ENCODE results near the gene SFT2D2.
"Not testable (repeated sequence)": the region's sequence is repeated elsewhere in the genome, so short reads cannot be mapped to it uniquely, and the experiment has no call there.

SFT2D2 gene

DNA sequence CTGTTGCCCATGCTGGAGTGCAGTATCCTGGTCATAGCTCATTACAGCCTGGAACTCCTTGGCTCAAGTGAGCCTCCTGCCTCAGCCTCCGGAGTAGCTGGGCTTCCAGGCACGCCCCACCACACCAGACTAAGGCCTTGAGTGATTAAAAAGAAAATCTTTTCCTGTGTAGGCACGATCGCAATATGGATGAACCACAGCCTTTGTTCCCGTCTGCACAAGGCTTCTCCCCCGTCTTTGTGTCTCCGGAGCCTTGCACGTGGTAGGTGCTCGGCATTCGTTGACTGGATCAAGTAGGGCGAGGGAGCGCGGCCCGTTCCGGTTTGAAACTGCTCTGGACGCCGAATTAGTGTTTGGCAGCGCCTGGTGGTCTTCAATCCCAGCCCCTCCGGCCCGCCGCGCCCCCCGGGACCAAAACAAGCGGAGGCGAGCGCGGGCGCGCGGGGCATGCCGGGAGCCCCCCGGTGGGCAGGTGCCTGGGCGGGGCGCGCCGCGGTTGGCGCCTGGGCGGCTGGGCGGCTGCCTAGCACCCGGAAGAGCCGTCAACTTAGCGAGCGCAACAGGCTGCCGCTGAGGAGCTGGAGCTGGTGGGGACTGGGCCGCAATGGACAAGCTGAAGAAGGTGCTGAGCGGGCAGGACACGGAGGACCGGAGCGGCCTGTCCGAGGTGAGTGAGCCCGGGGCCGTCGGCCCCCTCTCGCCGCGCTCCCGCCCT is at the start of gene SFT2D2:
TSS of gene SFT2D2 (plus strand) at position 529 of the 715 bp plus-strand sequence. CDS start at position 605, 76 bp downstream.
- DNase-seq: peak; percentile 81

DNA sequence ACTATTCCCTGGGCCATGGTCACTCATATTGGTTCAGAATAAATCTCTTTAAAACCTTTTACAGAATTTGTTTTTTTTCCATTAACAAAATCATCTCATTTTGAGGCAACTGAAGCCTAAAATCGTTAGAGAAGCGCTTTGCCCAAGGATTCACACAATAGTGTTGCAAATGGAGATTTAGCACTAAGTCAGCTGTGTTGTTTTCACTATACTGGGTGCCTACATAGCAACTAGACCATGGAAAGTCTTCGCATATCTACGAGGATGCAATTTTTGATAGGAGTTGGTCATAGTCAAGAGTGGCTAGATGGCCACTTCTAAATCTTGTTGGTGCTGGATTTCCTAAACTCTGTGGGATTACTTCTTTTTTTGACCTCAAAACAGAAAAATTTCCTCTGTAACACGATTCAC is 47.6 kb upstream of the SFT2D2 start:
- DNase-seq: no peak

DNA sequence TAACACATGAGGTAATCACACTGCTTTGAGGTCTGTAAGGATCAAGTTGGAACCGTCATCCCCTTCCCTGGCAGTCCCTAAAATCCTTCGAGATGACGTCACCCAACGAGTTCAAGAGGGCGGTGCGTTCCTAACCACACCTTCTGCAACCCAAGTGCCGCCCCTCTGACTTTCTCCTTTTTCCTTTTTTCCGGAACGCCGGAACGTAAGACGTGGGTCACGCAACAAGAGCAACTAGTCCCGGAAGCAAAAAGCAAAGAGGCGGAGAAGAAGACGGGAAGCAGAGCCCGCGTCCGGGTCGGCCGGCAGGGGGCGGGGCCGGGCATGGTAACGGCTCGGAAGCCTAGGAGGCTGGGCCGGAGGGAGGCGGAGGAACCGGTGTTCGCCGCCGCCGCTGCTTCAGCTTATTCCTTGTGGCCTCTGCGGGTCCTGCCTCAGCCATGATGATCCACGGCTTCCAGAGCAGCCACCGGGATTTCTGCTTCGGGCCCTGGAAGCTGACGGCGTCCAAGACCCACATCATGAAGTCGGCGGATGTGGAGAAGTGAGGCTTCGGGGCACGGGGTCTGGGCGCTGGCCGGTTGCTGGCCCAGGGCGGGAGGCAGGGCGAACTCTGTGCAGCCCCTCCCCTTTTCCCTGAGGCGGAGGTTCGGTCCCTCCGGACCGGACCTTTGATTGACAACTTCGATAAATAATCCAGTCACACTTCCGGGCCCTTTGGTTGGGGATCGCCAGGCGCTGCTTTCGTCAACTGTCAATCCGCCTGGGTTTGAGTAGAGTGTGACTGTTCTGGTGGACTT is 47.0 kb upstream of the SFT2D2 start, which contains the start of gene TIPRL:
TSS of gene TIPRL (plus strand) at position 325 of the 800 bp plus-strand sequence. CDS start at position 441, 116 bp downstream.
- DNase-seq: peak; percentile 99

DNA sequence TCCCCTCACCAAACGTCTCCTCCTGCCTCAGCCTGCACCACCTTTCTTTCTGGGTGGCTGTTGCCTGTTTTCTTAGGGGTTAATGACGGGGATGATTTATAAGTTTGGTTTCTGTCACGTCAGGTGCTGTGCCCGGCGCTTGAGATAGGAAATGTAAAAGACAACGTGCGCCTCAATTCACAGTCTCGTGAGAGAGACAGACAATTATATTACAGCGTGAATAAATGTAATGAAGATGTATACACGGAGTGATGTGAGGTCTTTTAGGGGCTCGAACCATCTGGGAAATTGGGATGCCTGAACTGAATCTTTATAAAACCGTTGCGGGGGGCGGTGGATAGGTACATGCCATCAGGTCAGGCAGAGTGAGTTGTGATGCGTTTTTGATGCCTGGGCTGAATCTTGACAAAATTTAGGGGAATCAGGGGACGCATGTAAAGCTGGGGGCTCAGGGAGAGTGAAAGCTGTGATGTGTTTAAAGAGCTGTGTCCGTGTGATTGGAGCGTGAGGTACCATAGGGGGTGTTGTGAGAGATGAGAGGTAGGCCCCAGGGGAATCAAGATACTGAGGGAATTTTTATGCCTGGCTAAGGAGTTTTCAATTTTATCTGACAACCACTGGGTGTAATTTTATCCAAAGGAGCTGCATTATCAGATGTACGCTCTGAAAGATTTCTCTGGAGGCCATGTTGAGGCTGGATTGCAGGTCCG is 46.2 kb upstream of the SFT2D2 start:
- no peak for DNase-seq

DNA sequence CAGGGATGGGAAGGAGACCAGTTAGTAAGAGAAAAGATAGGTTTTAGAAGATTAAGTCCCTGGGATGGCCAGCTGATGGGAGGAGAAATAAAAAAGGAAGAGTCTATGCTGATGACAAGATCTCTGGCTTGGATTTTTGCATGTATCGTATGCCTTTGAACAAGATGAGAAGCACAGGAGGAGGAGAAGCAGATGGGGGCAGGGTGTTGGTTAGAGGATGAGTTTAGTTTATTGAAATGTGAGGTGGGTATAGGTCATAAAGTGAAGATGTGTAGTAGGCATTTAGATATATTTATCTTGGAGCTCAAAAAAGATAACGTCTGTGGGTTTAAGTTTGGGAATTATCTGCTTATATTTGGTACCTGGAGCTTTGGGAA is 45.7 kb upstream of the SFT2D2 start:
- no peak for DNase-seq

DNA sequence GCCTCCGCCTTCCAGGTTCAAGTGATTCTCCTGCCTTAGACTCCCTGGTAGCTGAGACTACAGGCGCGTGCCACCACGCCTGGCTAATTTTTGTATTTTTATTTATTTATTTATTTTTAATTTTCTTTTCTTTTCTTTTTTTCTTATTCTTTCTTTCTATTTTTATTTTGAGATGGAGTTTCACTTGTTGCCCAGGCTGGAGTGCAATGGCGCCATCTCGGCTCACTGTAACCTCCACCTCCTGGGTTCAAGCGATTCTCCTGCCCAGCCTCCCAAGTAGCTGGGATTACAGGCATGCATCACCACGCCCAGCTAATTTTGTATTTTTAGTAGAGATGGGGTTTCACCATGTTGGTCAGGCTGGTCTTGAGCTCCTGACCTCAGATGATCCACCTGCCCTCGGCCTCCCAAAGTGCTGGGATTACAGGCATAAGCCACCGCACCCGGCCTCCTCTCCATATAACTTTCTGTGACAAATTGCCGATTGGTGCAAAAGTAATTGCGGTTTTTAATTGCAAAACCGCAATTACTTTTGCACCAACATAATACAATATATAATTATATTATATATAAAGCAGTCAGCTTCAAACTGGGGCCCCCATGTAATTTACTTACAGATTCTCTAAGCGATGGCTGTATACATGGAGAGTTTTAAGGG is 44.6 kb upstream of the SFT2D2 start:
- not testable (repeated sequence) for DNase-seq

DNA sequence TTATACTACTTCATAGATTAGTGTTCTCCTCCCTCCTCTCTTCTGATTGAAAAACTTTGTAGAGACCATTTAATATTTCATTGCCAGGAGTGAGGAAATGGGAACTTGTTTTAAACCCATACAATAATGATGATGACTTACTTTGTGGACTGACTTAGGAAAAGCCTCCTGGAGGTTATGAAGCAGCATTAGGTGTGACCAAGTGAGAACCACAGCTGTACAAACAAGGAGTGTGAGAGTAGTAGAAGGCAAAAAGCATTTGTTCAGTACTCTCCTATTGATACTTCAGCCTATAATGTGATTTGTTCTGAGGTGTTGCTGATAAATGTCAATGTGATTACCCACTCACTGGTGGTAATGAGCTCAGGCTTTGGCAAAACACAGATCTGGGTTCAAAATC is 38.6 kb upstream of the SFT2D2 start:
- DNase-seq: no peak

DNA sequence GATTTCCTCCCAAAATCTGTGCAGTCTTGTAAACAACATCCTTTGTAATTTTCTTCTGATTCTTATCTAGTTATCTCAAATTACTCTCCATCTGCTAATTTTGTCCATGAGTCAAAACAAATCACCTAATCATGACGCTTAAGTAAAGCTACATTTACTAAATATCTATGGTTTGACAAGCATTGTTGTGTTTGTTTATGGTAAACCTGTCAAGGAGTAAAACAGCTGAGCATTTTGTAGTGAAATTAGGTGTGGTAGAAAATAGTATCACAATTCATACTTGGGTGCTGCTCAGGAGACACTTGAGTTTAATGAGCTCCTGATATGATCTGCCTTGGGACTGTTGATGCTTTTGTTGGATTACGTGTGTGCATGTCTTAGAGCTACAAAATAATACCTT is 35.4 kb upstream of the SFT2D2 start:
- DNase-seq: no peak

DNA sequence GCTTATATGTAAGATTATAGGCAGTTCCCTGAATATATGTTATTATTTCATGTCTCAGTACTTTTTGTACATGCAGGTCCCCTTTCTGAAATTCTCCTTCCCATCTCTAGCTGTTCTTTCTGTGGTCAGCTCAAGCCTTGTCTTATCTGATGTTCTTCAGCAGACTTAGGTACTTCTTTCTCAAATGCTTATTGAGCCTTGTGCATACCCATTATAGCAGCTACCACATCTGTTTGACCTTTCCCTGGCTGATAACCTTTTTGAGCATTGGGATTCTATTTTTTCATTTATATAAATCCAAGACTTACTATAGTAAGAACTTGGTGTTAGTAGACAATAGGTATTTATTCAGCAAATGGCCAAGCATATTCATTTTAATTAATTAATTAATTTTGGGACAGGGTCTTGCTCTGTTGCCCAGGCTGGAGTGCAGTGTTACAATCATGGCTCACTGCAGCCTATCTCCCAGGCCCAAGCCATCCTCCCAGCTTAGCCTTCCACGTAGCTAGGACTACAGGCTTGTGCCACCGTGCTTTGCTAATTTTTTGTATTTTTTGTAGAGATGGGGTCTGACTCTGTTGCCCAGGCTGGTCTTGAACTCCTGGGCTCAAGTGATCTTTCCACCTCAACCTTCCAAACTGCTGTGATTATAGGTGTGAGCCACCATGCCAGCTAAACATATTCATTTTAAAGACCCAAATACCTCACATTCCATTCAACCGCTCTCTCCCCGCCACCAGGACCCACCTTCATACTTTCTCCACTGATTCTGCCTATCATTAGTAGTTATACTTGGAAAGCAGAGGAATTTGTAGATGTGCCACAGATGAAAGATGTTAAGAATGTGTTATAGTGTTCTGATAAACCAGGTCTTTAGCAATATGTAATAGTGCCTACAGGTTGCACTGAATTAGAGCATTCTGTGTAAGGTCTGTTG is 30.3 kb upstream of the SFT2D2 start:
- no peak for DNase-seq

DNA sequence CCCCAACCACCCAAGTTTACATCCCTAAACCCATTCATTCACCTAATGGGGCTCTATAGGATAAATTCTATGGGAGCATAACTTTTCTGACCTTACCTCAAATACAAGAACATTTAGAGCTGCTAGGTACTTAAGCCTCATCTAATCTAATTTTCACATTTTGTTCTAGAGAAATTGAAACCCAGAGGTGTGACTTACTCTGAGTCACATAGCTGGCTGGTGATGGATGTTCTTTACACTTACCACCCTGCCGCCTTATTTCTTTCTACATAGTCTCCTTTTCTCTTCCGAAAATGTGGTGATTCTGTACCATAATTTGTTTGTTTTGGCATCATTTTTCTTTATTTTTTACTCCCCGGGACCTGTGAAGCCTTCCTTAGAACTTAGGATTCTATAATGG is 26.7 kb upstream of the SFT2D2 start:
- DNase-seq: no peak

DNA sequence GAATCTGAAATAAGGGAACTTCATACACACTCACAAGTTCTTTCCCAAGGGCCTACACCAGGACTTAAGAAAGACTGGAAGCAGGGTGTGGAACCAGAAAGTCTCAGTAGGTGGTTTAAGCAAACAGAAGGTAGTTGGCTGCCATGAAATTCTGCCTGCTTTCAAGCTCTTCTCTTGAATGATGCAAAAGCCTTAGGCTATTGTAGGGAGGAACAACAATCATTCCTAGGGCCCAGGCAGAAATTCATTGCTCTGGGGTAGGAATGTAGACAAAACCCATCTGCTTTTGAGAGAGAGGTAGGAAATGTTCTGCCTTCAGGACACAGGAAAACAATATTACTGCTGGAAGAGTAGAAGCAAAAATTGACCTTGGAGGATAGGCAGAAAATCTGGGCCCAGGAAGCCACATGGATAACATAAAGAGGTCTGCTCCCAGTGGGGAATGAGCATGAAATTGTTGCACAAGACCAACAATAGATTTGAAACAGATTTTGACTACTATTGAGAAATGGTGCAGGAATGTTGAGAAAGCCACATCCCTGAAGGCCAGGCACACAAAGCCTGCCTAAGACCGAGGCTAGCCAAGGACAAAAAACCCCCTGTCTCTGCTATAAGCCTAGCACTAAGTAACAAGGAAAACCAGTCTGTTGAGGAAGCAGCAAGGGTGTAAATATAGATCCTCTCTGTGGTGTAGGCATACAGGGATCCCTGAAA is 22.7 kb upstream of the SFT2D2 start:
- no peak for DNase-seq

DNA sequence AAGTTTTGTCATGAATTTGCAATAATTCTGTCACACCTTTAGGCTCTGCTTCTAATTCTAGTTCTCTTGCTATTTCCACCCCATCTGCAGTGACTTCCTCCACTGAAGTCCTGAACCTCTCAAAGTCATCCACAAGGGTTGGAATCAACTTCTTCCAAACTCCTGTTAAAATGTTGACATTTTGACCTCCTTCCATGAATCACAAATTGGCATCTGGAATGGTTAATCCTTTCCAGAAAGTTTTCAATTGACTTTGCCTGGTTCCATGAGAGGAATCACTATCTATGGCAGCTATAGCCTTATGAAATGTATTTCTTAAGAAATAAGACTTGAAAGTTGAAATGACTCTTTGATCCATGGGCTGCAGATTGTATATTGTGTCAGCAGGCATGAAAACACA is 19.7 kb upstream of the SFT2D2 start:
- no peak for DNase-seq

DNA sequence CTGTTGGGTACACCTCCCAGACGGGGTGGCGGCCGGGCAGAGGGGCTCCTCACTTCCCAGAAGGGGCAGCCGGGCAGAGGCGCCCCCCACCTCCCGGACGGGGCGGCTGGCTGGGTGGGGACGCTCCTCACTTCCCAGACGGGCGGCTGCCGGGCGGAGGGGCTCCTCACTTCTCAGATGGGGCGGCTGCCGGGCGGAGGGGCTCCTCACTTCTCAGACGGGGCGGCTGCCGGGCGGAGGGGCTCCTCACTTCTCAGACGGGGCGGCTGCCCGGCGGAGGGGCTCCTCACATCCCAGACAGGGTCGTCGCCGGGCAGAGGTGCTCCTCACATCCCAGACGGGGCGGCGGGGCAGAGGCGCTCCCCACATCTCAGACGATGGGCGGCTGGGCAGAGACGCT is 18.1 kb upstream of the SFT2D2 start:
- DNase-seq: not testable (repeated sequence)

DNA sequence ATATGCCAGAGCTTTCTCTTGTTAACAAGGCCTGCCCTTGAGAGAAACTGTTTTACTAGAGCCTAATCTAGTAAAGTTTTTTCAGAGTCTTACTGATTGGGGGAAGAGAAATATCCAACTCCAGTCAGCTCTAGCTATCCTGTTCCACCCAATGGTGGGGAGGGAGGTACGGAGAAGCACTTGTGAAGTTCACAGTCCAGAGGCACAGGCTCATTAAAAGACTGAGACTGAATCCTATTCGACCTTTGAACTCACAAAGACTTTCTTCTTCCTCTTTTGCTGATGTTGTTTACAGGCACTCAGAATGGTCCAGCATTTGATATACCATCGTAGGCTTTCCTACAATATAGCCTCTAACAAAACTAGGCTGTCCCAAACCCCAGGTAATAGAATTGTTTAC is 15.5 kb upstream of the SFT2D2 start:
- no peak for DNase-seq

DNA sequence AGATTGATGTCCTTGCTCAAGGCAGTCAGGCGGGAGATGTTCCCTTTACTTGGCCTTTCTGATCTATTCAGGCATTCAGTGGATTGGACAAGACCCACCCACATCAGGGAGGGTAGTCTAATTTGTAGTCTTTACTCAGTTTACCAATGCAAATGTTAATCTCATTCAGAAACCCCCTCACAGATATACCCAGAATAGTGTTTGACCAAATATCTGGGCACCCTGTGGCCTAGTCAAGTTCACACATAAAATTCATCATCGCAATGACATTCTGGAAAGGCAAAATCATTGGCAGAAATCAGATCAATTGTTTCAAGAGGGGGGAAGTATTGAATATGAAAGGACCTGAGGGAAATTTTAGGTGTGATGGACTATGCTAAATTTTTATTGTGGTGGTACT is 12.5 kb upstream of the SFT2D2 start:
- no peak for DNase-seq

DNA sequence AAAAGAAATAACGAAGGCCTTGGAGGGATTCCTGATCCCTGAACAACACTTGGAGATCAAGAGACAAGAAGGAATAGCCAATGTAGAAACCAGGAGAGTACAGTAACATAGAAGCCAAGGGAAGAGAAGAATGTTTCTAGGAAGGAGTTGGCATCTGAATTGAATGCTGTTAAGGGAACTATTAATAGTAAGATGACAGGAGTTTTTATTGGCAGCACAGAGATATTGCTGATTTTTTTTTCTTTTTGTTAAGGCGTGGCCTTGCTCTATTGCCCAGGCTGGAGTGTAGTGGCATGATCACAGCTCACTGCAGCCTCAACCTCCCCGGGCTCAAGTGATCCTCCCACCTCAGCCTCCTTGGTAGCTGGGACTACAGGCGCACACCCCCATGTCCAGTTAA is 9.6 kb upstream of the SFT2D2 start:
- no peak for DNase-seq

DNA sequence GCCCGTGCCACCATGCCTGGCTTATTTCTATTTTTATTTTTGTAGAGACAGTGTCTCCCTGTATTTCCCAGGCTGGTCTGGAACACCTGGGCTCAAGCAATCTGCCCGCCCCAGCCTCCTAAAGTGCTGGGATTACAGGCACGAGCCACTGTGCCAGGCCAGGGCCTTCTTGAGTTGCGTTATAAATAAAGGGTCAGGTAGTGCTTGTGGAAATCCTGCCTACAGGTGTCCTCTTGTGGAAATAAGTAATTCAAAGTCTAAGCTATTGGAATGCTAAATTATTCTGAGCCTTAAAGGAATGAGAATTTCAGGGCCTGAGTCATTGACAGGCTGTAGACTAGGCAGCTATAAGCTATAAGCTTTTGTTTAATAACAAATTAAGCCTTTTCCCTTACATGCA is 8.1 kb upstream of the SFT2D2 start:
- DNase-seq: no peak

DNA sequence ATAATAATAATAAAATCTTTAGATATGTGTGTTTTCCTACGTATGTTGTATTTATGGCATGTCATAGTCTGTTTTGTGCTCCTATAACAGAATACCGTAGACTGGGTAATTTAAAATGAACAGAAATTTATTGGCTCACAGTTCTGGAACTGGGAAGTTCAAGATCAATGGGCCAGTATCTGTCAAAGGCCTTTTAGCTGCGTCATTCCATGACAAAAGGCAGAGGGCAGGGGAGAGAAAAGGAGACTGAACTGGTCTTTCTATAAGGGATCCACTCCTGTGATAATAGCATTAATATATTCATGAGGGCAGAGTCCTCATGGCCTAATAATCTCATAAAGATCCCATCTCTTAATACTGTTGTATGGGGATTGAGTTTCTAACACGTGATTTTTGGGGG is 7.1 kb upstream of the SFT2D2 start:
- no peak for DNase-seq

DNA sequence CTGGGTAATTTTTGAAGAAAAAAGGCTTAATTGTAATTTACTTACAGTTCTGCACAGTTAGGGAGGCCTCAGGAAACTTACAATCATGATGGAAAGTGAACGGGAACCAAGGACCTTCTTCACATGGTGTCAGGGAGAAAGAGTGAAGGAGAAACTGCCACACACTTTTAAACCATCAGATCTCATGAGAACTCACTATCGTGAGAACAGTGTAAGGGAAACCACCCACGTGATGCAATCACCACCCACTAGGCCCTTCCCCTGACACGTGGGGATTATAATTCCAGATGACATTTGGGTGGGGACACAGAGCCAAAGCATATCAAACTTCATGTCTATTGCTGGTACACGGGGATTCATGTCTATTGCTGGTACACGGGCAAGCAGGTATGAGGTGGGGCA is 5.3 kb upstream of the SFT2D2 start:
- DNase-seq: no peak

DNA sequence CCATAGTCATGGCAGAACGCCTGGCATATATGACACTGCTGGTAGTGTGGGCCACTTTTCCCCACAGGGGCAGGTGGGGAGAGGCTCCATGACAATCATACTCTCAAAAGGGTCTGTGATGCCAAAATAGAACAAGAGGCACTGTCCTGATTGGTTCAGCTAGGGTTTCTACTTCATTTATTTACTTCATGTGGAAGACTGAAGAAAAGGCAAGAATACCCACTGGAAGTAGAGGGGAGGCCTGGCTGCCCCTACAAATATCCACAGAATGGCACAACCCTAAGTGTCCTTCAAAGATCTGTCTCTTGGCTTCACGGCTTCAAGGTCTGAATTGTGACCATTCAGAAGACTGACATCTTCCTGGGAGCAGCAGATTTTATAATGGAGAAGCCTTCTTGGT is 4.5 kb upstream of the SFT2D2 start:
- no peak for DNase-seq

DNA sequence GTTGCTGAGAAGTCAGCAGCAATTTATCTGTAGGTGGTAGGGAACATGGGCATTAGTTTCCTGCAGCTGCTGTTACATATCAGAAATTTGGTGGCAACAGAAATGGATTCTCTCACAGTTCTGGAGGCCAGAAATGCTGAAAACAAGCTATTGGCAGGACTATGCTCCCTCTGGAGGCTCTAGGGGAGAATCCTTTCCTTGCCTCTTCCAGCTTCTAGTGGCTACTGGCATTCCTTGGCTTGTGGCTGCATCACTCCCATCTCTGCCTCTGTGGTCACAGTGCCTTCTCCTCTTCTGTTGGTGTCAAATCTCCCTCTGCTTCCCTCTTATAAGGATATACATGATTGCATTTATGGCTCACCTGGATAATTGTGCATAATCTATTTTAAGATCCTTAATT is 2.5 kb upstream of the SFT2D2 start:
- DNase-seq: no peak

Measured in DMS153 (cell line).